ENCODE results near the gene HDAC11.

DNA sequence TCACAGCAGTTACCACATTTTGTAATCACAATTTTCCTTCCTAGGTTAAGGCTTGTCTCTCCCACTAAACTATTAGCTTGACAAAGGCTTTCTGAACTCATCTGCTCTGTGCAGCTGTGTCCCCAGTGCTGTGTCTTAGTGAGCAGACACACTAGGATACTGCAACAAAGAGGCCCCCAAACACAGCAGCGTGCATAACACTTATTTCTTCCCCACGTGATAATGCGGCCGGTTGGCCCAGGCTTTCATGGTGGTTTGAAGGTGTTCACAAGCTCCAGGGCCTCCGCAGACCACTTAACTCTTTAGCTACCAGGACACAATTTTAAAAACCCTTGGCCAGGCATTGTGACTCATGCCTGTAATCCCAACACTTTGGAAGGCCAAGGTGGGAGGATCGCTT is 2.2 kb upstream of the HDAC11 start:
- TF ChIP-seq, protein P1, sequence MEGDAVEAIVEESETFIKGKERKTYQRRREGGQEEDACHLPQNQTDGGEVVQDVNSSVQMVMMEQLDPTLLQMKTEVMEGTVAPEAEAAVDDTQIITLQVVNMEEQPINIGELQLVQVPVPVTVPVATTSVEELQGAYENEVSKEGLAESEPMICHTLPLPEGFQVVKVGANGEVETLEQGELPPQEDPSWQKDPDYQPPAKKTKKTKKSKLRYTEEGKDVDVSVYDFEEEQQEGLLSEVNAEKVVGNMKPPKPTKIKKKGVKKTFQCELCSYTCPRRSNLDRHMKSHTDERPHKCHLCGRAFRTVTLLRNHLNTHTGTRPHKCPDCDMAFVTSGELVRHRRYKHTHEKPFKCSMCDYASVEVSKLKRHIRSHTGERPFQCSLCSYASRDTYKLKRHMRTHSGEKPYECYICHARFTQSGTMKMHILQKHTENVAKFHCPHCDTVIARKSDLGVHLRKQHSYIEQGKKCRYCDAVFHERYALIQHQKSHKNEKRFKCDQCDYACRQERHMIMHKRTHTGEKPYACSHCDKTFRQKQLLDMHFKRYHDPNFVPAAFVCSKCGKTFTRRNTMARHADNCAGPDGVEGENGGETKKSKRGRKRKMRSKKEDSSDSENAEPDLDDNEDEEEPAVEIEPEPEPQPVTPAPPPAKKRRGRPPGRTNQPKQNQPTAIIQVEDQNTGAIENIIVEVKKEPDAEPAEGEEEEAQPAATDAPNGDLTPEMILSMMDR (IDR thresholded peaks at IDR 0.05), result no peak
- no peak for TF ChIP-seq POLR2A (IDR thresholded peaks at IDR 0.05)
